ENCODE data around the gene DCTN4. TPM values are rescaled to one million over a fixed set of nuclear protein-coding genes. Genes with fewer than 3 reads are reported as not detected.
A peak's percentile ranks its signal among the peaks of the same experiment; 100 is the strongest.

The DCTN4 gene
- total and polyA plus RNA-seq, 9 of the 15 experiments (the other 6 are each of a cell fraction or from before 2014, with no cell fraction given): 20.4 to 64.9 (median 49.9) TPM

DNA sequence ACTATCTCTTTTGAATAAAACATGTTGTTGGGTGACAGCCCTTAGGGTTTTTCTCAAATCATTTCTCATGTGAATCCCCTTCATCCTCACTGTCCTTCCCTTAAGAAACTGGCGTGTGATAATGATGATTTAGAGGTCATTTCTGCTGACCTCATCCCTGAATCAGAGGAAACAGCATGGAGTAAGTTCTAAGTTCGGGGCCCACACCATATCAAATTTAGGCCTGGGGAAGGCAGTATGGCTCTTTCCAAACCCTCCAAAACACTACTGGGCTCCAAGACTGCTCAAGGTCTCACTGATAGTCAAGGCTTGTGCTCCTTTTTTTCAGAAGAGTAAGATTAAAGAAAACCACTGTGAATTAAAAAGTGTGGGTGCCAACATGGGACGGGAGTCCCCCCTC, 18.9 kb upstream of the DCTN4 start (continued):
- TF ChIP-seq, protein P1, sequence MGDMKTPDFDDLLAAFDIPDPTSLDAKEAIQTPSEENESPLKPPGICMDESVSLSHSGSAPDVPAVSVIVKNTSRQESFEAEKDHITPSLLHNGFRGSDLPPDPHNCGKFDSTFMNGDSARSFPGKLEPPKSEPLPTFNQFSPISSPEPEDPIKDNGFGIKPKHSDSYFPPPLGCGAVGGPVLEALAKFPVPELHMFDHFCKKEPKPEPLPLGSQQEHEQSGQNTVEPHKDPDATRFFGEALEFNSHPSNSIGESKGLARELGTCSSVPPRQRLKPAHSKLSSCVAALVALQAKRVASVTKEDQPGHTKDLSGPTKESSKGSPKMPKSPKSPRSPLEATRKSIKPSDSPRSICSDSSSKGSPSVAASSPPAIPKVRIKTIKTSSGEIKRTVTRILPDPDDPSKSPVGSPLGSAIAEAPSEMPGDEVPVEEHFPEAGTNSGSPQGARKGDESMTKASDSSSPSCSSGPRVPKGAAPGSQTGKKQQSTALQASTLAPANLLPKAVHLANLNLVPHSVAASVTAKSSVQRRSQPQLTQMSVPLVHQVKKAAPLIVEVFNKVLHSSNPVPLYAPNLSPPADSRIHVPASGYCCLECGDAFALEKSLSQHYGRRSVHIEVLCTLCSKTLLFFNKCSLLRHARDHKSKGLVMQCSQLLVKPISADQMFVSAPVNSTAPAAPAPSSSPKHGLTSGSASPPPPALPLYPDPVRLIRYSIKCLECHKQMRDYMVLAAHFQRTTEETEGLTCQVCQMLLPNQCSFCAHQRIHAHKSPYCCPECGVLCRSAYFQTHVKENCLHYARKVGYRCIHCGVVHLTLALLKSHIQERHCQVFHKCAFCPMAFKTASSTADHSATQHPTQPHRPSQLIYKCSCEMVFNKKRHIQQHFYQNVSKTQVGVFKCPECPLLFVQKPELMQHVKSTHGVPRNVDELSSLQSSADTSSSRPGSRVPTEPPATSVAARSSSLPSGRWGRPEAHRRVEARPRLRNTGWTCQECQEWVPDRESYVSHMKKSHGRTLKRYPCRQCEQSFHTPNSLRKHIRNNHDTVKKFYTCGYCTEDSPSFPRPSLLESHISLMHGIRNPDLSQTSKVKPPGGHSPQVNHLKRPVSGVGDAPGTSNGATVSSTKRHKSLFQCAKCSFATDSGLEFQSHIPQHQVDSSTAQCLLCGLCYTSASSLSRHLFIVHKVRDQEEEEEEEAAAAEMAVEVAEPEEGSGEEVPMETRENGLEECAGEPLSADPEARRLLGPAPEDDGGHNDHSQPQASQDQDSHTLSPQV (IDR thresholded peaks at IDR 0.05): peak; percentile 16; the same call in 1 of the 2 replicates
- no peak for TF ChIP-seq PBX2 (CRISPR knock-in tag; IDR thresholded peaks at IDR 0.05; ENCODE audit: low read depth)
- TF ChIP-seq PBX2 (tag; conservative IDR thresholded peaks at IDR 0.05; ENCODE audit: low read depth): peak; percentile 85
- peak; percentile 40; the same call in 1 of the 2 replicates for TF ChIP-seq DPF2 (IDR thresholded peaks at IDR 0.05)
- TF ChIP-seq, protein P2, sequence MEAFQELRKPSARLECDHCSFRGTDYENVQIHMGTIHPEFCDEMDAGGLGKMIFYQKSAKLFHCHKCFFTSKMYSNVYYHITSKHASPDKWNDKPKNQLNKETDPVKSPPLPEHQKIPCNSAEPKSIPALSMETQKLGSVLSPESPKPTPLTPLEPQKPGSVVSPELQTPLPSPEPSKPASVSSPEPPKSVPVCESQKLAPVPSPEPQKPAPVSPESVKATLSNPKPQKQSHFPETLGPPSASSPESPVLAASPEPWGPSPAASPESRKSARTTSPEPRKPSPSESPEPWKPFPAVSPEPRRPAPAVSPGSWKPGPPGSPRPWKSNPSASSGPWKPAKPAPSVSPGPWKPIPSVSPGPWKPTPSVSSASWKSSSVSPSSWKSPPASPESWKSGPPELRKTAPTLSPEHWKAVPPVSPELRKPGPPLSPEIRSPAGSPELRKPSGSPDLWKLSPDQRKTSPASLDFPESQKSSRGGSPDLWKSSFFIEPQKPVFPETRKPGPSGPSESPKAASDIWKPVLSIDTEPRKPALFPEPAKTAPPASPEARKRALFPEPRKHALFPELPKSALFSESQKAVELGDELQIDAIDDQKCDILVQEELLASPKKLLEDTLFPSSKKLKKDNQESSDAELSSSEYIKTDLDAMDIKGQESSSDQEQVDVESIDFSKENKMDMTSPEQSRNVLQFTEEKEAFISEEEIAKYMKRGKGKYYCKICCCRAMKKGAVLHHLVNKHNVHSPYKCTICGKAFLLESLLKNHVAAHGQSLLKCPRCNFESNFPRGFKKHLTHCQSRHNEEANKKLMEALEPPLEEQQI (IDR thresholded peaks at IDR 0.05): no peak
- TF ChIP-seq KDM1A (IDR thresholded peaks at IDR 0.05): peak in 1 of 2 experiments; percentile 32; a peak in 1 of 4 replicates
- no peak for TF ChIP-seq TEAD4 (IDR thresholded peaks at IDR 0.05; ENCODE audit: low read length)
- no peak for TF ChIP-seq TEAD4 (CRISPR knock-in tag; IDR thresholded peaks at IDR 0.05; ENCODE audit: borderline replicate concordance)
- TF ChIP-seq ZNF695 (CRISPR knock-in tag; IDR thresholded peaks at IDR 0.05): no peak
